ENCODE data around the gene RTN4RL1.
A peak's percentile ranks its signal among the peaks of the same experiment; 100 is the strongest.

The RTN4RL1 gene

GRCh38 chr17:2020721-2021120 lies 4.4 kb downstream of the RTN4RL1 start:
- Histone ChIP-seq H3K27ac (ENCODE audit: extremely low read depth, low read depth, low read length) (no peak overlapping the region), H3K9me3 (ENCODE audit: control insufficient read depth, insufficient read depth, low read depth, low read length) (no peaks in the 10 kb centered on the region), H3K4me3 (ENCODE audit: low read depth, low read length) (no peak overlapping the region), H3K4me1 (ENCODE audit: control insufficient read depth, insufficient read depth, low read length) (peaks cover 10% of the 10 kb centered on the region; the same call in 1 of the 2 replicates), H3K36me3 (ENCODE audit: control insufficient read depth in 2 of 2, insufficient read depth in 1 of 2, low read length in 2 of 2) (no peaks in the 10 kb centered on the region)
- CTCF ChIA-PET, result interaction anchor here (0.6 to 1.5 kb wide), 3 partner anchors 11 to 130 kb away, joined by 3 to 6 read pairs (median 4); no protein-coding TSS in a partner anchor
- TF ChIP-seq PRDM6 (tag by site-specific recombination; IDR thresholded peaks at IDR 0.05) (no peak), MYNN (tag by site-specific recombination; IDR thresholded peaks at IDR 0.05; ENCODE audit: borderline replicate concordance) (no peak), ZNF580 (tag by site-specific recombination; IDR thresholded peaks at IDR 0.05) (no peak), OSR2 (tag by site-specific recombination; IDR thresholded peaks at IDR 0.05) (no peak), TRIM28 (IDR thresholded peaks at IDR 0.05; ENCODE audit: borderline replicate concordance, low read length) (no peak), GLI4 (tag by site-specific recombination; IDR thresholded peaks at IDR 0.05) (no peak)
- POLR2A ChIA-PET, result no interaction called here

GRCh38 chr17:2019723-2020122 lies 5.4 kb downstream of the RTN4RL1 start:
- no peak for TF ChIP-seq ZNF280C (tag by site-specific recombination; IDR thresholded peaks at IDR 0.05)
- H3K9me3 ChIP-seq (ENCODE audit: control insufficient read depth, insufficient read depth, low read depth, low read length), result no peaks in the 10 kb centered on the region
- H3K36me3 ChIP-seq (ENCODE audit: control insufficient read depth in 2 of 2, insufficient read depth in 1 of 2, low read length in 2 of 2), result no peaks in the 10 kb centered on the region
- POLR2A ChIA-PET, result interaction anchor here (0.6 kb wide), 1 partner anchor 97 kb away, joined by 3 read pairs; no protein-coding TSS in a partner anchor
- no peak overlapping the region for H3K27ac ChIP-seq (ENCODE audit: extremely low read depth, low read depth, low read length)
- CTCF ChIA-PET, result interaction anchor here (0.6 to 1.5 kb wide), 4 partner anchors 10 to 223 kb away, joined by 3 to 5 read pairs (median 4); no protein-coding TSS in a partner anchor
- H3K4me1 ChIP-seq (ENCODE audit: control insufficient read depth, insufficient read depth, low read length), result peaks cover 9% of the 10 kb centered on the region; the same call in 1 of the 2 replicates
- no peak overlapping the region for H3K4me3 ChIP-seq (ENCODE audit: low read depth, low read length)

GRCh38 chr17:2018716-2019510 lies 6.2 kb downstream of the RTN4RL1 start:
- CTCF ChIA-PET, result interaction anchor here (0.6 to 0.8 kb wide), 3 partner anchors 36 to 223 kb away, joined by 3 to 5 read pairs (median 4); partner anchors contain the start of gene HIC1
- Histone ChIP-seq H3K36me3 (ENCODE audit: control insufficient read depth in 2 of 2, insufficient read depth in 1 of 2, low read length in 2 of 2) (no peaks in the 10 kb centered on the region), H3K27ac (ENCODE audit: extremely low read depth, low read depth, low read length) (no peak overlapping the region), H3K9me3 (ENCODE audit: control insufficient read depth, insufficient read depth, low read depth, low read length) (no peaks in the 10 kb centered on the region), H3K4me1 (ENCODE audit: control insufficient read depth, insufficient read depth, low read length) (peaks cover under 1% of the 10 kb centered on the region; the same call in 1 of the 2 replicates), H3K4me3 (ENCODE audit: low read depth, low read length) (no peak overlapping the region)
- POLR2A ChIA-PET, result no interaction called here
- no peak for TF ChIP-seq ZNF629 (tag by site-specific recombination; IDR thresholded peaks at IDR 0.05)
- TF ChIP-seq ZNF280D (tag by site-specific recombination; IDR thresholded peaks at IDR 0.05), result no peak
- 0 out of 2 replicates have a peak, but pooled peaks have one; percentile 21 for TF ChIP-seq SCRT2 (tag by site-specific recombination; IDR thresholded peaks at IDR 0.05)
- no peak for TF ChIP-seq ZBTB26 (tag by site-specific recombination; optimal IDR thresholded peaks at IDR 0.05)
- no peak for TF ChIP-seq BCL11B (tag by site-specific recombination; IDR thresholded peaks at IDR 0.05; ENCODE audit: low read depth)
- no peak for TF ChIP-seq ZNF239 (tag by site-specific recombination; IDR thresholded peaks at IDR 0.05)
- no peak for TF ChIP-seq ZNF112 (tag by site-specific recombination; IDR thresholded peaks at IDR 0.05)

Measured in HEK293 (cell line).